ENCODE data around the gene C6orf132. TPM values are rescaled to one million over a fixed set of nuclear protein-coding genes. Genes with fewer than 3 reads are reported as not detected.

Gene C6orf132
- total RNA-seq, 1 experiment from 2014 or later = 66.0 TPM

GRCh38 chr6:42075159-42075838, 67.1 kb downstream of the C6orf132 start:
- Histone ChIP-seq H4K20me1 (ENCODE audit: low read length) (no peaks in the 10 kb centered on the region), H3K9me2 (replicated peaks; ENCODE audit: low read length) (no peaks in the 10 kb centered on the region), H3F3A (ENCODE audit: low read length, unreplicated experiment) (no peaks in the 10 kb centered on the region), H3K27ac (ENCODE audit: low read length) (no peak overlapping the region), H3K4me1 (ENCODE audit: insufficient read depth, low read length) (peaks cover 4% of the 10 kb centered on the region; the same call in 1 of the 2 replicates), H3K27me3 (ENCODE audit: low read length) (no peaks in the 10 kb centered on the region), H3K9me3 (ENCODE audit: low read length) (no peaks in the 10 kb centered on the region), H3K9ac (ENCODE audit: low read length) (no peak overlapping the region), H2AFZ (ENCODE audit: low read length) (no peak overlapping the region), H3K4me3 (ENCODE audit: low read length) (no peak overlapping the region), H3K36me3 (ENCODE audit: low read depth, low read length) (peaks cover 4% of the 10 kb centered on the region; the same call in 1 of the 2 replicates), H3K79me2 (ENCODE audit: low read length) (no peaks in the 10 kb centered on the region), H3K4me2 (ENCODE audit: low read length) (no peak overlapping the region)
- DNase-seq (peak; percentile 93), ATAC-seq (peak; percentile 88)
- POLR2A ChIA-PET (ENCODE audit: unreplicated experiment) = no interaction called here
- CTCF ChIA-PET = interaction anchor here (0.6 kb wide), 1 partner anchor 53 kb away, joined by 4 read pairs; no protein-coding TSS in a partner anchor
- intact Hi-C loops (cut with micrococcal nuclease) = loop anchor here (1.0 to 2.0 kb wide), 3 partner anchors 91 to 156 kb away; no protein-coding TSS in a partner anchor
- no TSS peak for BruUV-seq (replicated peaks)
- TF ChIP-seq CTCF (conservative IDR thresholded peaks at IDR 0.05; ENCODE audit: low read depth, low read length) (peak; percentile 95), EZH2 (IDR thresholded peaks at IDR 0.05; ENCODE audit: low read length, unreplicated experiment) (no peak), EZH2phosphoT487 (IDR thresholded peaks at IDR 0.05; ENCODE audit: borderline replicate concordance, low read length) (no peak)

GRCh38 chr6:42073287-42073686, 69.1 kb downstream of the C6orf132 start:
- H2AFZ ChIP-seq (ENCODE audit: low read length) = no peak overlapping the region
- TF ChIP-seq EZH2 (IDR thresholded peaks at IDR 0.05; ENCODE audit: low read length, unreplicated experiment) (no peak), CTCF (conservative IDR thresholded peaks at IDR 0.05; ENCODE audit: low read depth, low read length) (no peak), EZH2phosphoT487 (IDR thresholded peaks at IDR 0.05; ENCODE audit: borderline replicate concordance, low read length) (no peak)
- H3K36me3 ChIP-seq (ENCODE audit: low read depth, low read length) = peaks cover 7% of the 10 kb centered on the region
- no peak overlapping the region for H3K4me3 ChIP-seq (ENCODE audit: low read length)
- no peaks in the 10 kb centered on the region for H4K20me1 ChIP-seq (ENCODE audit: low read length)
- H3K4me2 ChIP-seq (ENCODE audit: low read length) = no peak overlapping the region
- no peaks in the 10 kb centered on the region for H3F3A ChIP-seq (ENCODE audit: low read length, unreplicated experiment)
- H3K9me2 ChIP-seq (replicated peaks; ENCODE audit: low read length) = no peaks in the 10 kb centered on the region
- H3K4me1 ChIP-seq (ENCODE audit: insufficient read depth, low read length) = peaks cover 4% of the 10 kb centered on the region; the same call in 1 of the 2 replicates
- ChIA-PET POLR2A (ENCODE audit: unreplicated experiment) (no interaction called here), CTCF (no interaction called here)
- no peaks in the 10 kb centered on the region for H3K79me2 ChIP-seq (ENCODE audit: low read length)
- DNase-seq (no peak), ATAC-seq (no peak)
- no TSS peak for BruUV-seq (replicated peaks)
- intact Hi-C loops (cut with micrococcal nuclease) = no loop called here
- no peaks in the 10 kb centered on the region for H3K9me3 ChIP-seq (ENCODE audit: low read length)
- H3K27ac ChIP-seq (ENCODE audit: low read length) = no peak overlapping the region
- H3K27me3 ChIP-seq (ENCODE audit: low read length) = no peaks in the 10 kb centered on the region
- H3K9ac ChIP-seq (ENCODE audit: low read length) = no peak overlapping the region

- intact Hi-C loops (cut with micrococcal nuclease) = no loop called here
- peaks cover 4% of the 10 kb centered on the region; the same call in 1 of the 2 replicates for H3K4me1 ChIP-seq (ENCODE audit: insufficient read depth, low read length)
- H3K4me3 ChIP-seq (ENCODE audit: low read length) = no peak overlapping the region
- H3K9ac ChIP-seq (ENCODE audit: low read length) = no peak overlapping the region
- no peaks in the 10 kb centered on the region for H3K9me3 ChIP-seq (ENCODE audit: low read length)
- no peaks in the 10 kb centered on the region for H3K9me2 ChIP-seq (replicated peaks; ENCODE audit: low read length)
- no peak overlapping the region for H3K4me2 ChIP-seq (ENCODE audit: low read length)
- BruUV-seq (replicated peaks) = no TSS peak
- no peaks in the 10 kb centered on the region for H4K20me1 ChIP-seq (ENCODE audit: low read length)
- CTCF ChIA-PET = no interaction called here
- no peaks in the 10 kb centered on the region for H3F3A ChIP-seq (ENCODE audit: low read length, unreplicated experiment)
- no peak overlapping the region for H2AFZ ChIP-seq (ENCODE audit: low read length)
- POLR2A ChIA-PET (ENCODE audit: unreplicated experiment) = no interaction called here
- DNase-seq (no peak), ATAC-seq (no peak)
- TF ChIP-seq EZH2 (IDR thresholded peaks at IDR 0.05; ENCODE audit: low read length, unreplicated experiment) = no peak
- TF ChIP-seq CTCF (conservative IDR thresholded peaks at IDR 0.05; ENCODE audit: low read depth, low read length) = no peak
- TF ChIP-seq EZH2phosphoT487 (IDR thresholded peaks at IDR 0.05; ENCODE audit: borderline replicate concordance, low read length) = no peak
- peaks cover 11% of the 10 kb centered on the region for H3K36me3 ChIP-seq (ENCODE audit: low read depth, low read length)
- H3K79me2 ChIP-seq (ENCODE audit: low read length) = no peaks in the 10 kb centered on the region
- no peaks in the 10 kb centered on the region for H3K27me3 ChIP-seq (ENCODE audit: low read length)
- no peak overlapping the region for H3K27ac ChIP-seq (ENCODE audit: low read length)
Measured at GRCh38 chr6:42071881-42072583, 70.4 kb downstream of the C6orf132 start.

All from PC-3 (cell line).